ENCODE data around the gene MPRIP. TPM values are rescaled to one million over a fixed set of nuclear protein-coding genes. Genes with fewer than 3 reads are reported as not detected.

MPRIP gene
- total and polyA plus RNA-seq, 10 donors, result 52.3 to 309 (median 131) TPM

GRCh38 chr17:17027442-17028058 is 14.7 kb upstream of the MPRIP start:
- H3K4me1 ChIP-seq, result peaks cover 0 to 47% (median 21%) of the 10 kb centered on the region in 6 donors

DNA sequence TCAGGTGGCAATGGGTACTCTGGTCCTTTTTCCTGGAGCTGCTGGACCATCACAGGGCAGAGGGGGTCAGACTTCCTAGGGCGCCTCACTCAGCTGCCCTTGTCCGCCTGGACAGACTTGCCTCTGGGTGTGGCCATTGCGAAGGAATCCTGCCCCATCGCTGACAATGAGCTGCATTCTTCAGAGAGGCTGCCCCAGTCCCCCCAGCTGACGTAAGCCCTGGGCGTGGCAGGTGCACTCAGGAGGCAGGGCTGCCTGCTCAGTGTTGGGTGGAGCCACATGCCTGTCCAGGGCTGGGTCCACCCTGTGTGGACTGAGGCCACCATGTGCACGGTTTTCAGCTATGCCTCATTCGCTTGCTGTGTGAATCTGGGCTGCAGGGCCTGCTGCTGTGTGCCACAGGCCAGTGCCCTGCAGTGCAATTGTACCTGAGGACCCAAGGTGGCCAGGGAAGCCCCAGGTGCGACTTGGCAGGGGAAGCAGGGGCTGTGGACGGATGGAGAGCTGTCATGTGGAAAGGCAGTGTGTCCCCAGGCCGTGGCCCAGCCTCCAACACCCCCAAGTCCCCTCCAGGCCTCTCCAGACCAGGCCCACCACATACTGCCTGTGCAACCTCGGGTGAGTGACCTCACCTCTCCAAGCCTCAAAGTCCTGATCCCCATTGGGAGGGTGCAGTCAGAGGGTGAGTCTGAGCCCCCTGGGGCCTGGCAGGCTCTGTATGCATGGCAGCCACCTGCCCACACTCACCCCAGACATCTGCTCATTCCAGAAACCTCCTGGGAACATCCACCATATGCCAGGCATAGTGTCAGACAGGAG is 14.0 kb upstream of the MPRIP start:
- no peak for DNase-seq
- TF ChIP-seq CTCF (IDR thresholded peaks at IDR 0.05 in 8 of 11, conservative IDR thresholded peaks at IDR 0.05 in 3 of 11) (no peak), POLR2A (IDR thresholded peaks at IDR 0.05) (no peak), POLR2AphosphoS5 (IDR thresholded peaks at IDR 0.05) (no peak)
- Histone ChIP-seq H3K36me3 (no peaks in the 10 kb centered on the region), H3K9me3 (no peaks in the 10 kb centered on the region), H3K27ac (no peak overlapping the region), H3K27me3 (replicated peaks in 1 of 7) (no peaks in the 10 kb centered on the region), H3K4me1 (peaks cover 0 to 52% (median 22%) of the 10 kb centered on the region in 6 donors), H3K4me3 (no peak overlapping the region)
- intact Hi-C loops (cut with DNase I; ENCODE audit: low total_unique reads), result no loop called here
- 68 to 76% (median 73%) methylated on average over 9 to 12 of the region's 12 CpGs for WGBS, 5 donors

More at GRCh38 chr17:17027442-17028058, 14.7 kb upstream of the MPRIP start:
- H3K4me3 ChIP-seq, result no peak overlapping the region
- no peak overlapping the region for H3K27ac ChIP-seq
- TF ChIP-seq POLR2AphosphoS5 (IDR thresholded peaks at IDR 0.05), result no peak
- no peak for TF ChIP-seq POLR2A (IDR thresholded peaks at IDR 0.05)
- TF ChIP-seq CTCF (IDR thresholded peaks at IDR 0.05 in 8 of 11, conservative IDR thresholded peaks at IDR 0.05 in 3 of 11), result no peak
- DNase-seq, result no peak
- WGBS, 5 donors, result 69 to 85% (median 79%) methylated on average over 8 to 10 of the region's 10 CpGs
- no peaks in the 10 kb centered on the region for H3K36me3 ChIP-seq
- intact Hi-C loops (cut with DNase I; ENCODE audit: low total_unique reads), result no loop called here
- H3K9me3 ChIP-seq, result no peaks in the 10 kb centered on the region
- H3K27me3 ChIP-seq (replicated peaks in 1 of 7), result no peaks in the 10 kb centered on the region

DNA sequence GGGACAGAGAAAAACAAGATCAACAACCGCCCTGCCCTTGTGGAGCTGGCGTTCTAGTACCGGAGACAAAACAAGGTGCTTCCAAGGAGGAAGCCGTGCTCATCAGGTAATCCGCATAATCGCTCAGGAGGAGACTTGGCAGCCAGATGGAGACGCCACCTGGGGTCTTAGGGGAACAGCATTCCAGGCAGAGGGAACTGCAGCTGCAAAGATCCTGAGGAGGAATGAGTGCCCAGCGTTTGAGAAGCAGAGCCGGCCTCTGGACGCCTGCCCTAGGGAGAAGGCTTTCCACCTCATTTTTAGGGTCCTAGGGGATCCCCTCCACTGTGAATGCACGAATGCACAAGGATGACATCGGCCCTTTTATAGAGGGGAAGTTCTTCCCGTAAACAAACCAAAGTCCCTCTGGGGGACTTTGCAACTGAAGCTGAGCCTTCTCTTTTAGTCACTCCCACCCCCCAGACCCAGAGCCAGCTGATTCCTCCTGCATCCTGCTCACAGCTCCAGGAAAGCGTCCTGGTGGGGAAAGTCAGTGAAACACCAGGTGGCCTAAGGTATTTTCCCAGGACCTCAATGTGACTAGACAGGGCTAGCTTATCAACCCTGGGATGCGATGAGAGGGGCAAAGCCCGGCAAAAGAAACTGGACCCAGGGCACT is 13.2 kb upstream of the MPRIP start:
- no peaks in the 10 kb centered on the region for H3K9me3 ChIP-seq
- no peaks in the 10 kb centered on the region for H3K36me3 ChIP-seq
- no peak for TF ChIP-seq POLR2A (IDR thresholded peaks at IDR 0.05)
- no peak for TF ChIP-seq POLR2AphosphoS5 (IDR thresholded peaks at IDR 0.05)
- no peak for TF ChIP-seq CTCF (IDR thresholded peaks at IDR 0.05 in 8 of 11, conservative IDR thresholded peaks at IDR 0.05 in 3 of 11)
- peaks cover 0 to 52% (median 22%) of the 10 kb centered on the region in 6 donors for H3K4me1 ChIP-seq
- H3K27ac ChIP-seq, result no peak overlapping the region
- intact Hi-C loops (cut with DNase I; ENCODE audit: low total_unique reads), result no loop called here
- H3K4me3 ChIP-seq, result no peak overlapping the region
- no peak for DNase-seq
- no peaks in the 10 kb centered on the region for H3K27me3 ChIP-seq (replicated peaks in 1 of 7)
- WGBS, 5 donors, result 65 to 78% (median 69%) methylated on average over 14 to 16 of the region's 16 CpGs

DNA sequence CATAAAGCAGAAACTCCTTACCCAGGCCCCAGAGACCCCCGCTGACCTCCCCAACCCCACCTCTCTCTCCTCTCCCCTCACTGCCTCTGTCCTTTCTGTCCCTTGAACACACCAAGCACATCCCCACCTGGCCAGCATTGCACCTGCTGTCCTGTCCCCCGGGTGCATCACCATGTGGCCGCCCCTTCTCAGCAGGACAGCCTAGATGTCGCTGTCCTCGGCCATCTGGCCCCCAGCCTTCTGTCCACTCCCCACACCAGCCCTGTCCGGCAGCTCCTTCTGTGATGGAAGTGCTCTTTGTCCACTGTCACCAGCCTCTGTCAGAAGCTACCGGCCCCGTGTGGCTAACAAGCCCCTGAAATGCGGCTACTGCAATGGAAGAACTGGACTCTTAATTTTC is 12.3 kb upstream of the MPRIP start:
- intact Hi-C loops (cut with DNase I; ENCODE audit: low total_unique reads), result no loop called here
- no peaks in the 10 kb centered on the region for H3K36me3 ChIP-seq
- H3K27me3 ChIP-seq (replicated peaks in 1 of 7), result no peaks in the 10 kb centered on the region
- WGBS, 5 donors, result 77 to 88% (median 85%) methylated on average over 9 of the region's 9 CpGs
- H3K27ac ChIP-seq, result no peak overlapping the region
- no peak for DNase-seq
- H3K9me3 ChIP-seq, result no peaks in the 10 kb centered on the region
- peaks cover 0 to 52% (median 22%) of the 10 kb centered on the region in 6 donors for H3K4me1 ChIP-seq
- no peak overlapping the region for H3K4me3 ChIP-seq
- TF ChIP-seq POLR2A (IDR thresholded peaks at IDR 0.05) (no peak), CTCF (IDR thresholded peaks at IDR 0.05 in 8 of 11, conservative IDR thresholded peaks at IDR 0.05 in 3 of 11) (no peak), POLR2AphosphoS5 (IDR thresholded peaks at IDR 0.05) (no peak)
